Measurements from ENCODE around the gene YPEL1.
"Not testable (repeated sequence)": the region's sequence is repeated elsewhere in the genome, so short reads cannot be mapped to it uniquely, and the experiment has no call there.

The YPEL1 gene

GRCh38 chr22:21697880-21698279 is 37.7 kb downstream of the YPEL1 start:
- DNase-seq = no peak

GRCh38 chr22:21697021-21697771 is 38.4 kb downstream of the YPEL1 start:
- no peak for DNase-seq

- DNase-seq = no peak
These were observed 39.5 kb downstream of the YPEL1 start for GRCh38 chr22:21696115-21696514.

GRCh38 chr22:21695430-21696085 is 40.0 kb downstream of the YPEL1 start:
- no peak for DNase-seq

GRCh38 chr22:21694795-21695429 is 40.7 kb downstream of the YPEL1 start:
- no peak for DNase-seq

- DNase-seq = no peak
These were observed 41.2 kb downstream of the YPEL1 start for GRCh38 chr22:21694394-21694793.

GRCh38 chr22:21693999-21694341 is 41.6 kb downstream of the YPEL1 start:
- no peak for DNase-seq

GRCh38 chr22:21693333-21693998 is 42.1 kb downstream of the YPEL1 start:
- DNase-seq = no peak

GRCh38 chr22:21692856-21693255 is 42.7 kb downstream of the YPEL1 start:
- not testable (repeated sequence) for DNase-seq

- DNase-seq = no peak
These were observed 43.8 kb downstream of the YPEL1 start for GRCh38 chr22:21691816-21692215.

- DNase-seq = no peak
These were observed 45.2 kb downstream of the YPEL1 start for GRCh38 chr22:21690401-21690801.

- DNase-seq = no peak
These were observed 46.8 kb downstream of the YPEL1 start for GRCh38 chr22:21688706-21689381.

GRCh38 chr22:21688341-21688705 is 47.3 kb downstream of the YPEL1 start:
- no peak for DNase-seq

- no peak for DNase-seq
These were observed 47.8 kb downstream of the YPEL1 start for GRCh38 chr22:21687685-21688259.

- DNase-seq = no peak
These were observed 48.8 kb downstream of the YPEL1 start for GRCh38 chr22:21686634-21687393.

- no peak for DNase-seq
These were observed 49.4 kb downstream of the YPEL1 start for GRCh38 chr22:21686193-21686608.

- no peak for DNase-seq
These were observed 50.5 kb downstream of the YPEL1 start for GRCh38 chr22:21685164-21685513.

GRCh38 chr22:21684492-21685163 is 51.0 kb downstream of the YPEL1 start:
- DNase-seq = no peak

GRCh38 chr22:21683401-21683811 is 52.2 kb downstream of the YPEL1 start:
- DNase-seq = no peak

- no peak for DNase-seq
These were observed 53.0 kb downstream of the YPEL1 start for GRCh38 chr22:21682385-21683175.
